ENCODE data around the gene DCLK3. TPM values are rescaled to one million over a fixed set of nuclear protein-coding genes. Genes with fewer than 3 reads are reported as not detected.

DCLK3 gene
- total and polyA plus RNA-seq, 8 donors = 0.04 to 0.16 (median 0.07) TPM; not detected in 3

DNA sequence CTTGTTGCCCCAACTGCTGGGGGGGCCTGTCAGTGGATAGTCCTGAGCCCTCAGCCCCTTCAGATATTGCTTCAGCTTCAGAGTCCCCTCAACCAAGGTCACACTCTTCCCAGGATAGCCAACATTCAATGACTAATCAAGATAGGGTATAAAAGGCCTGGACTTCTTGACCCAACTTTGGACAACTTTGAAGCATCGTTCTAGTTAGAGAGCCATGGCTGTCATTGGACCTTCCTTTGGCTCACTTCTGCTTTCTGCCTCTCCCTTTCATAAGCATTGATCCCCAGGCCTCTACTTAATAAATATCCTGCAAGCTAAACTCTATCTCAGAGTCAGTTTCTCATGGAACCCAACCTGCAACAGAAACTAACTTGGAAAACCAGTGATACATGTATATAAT lies 31.3 kb upstream of the DCLK3 start:
- no peak for FAIRE-seq
- TF ChIP-seq, protein P1, sequence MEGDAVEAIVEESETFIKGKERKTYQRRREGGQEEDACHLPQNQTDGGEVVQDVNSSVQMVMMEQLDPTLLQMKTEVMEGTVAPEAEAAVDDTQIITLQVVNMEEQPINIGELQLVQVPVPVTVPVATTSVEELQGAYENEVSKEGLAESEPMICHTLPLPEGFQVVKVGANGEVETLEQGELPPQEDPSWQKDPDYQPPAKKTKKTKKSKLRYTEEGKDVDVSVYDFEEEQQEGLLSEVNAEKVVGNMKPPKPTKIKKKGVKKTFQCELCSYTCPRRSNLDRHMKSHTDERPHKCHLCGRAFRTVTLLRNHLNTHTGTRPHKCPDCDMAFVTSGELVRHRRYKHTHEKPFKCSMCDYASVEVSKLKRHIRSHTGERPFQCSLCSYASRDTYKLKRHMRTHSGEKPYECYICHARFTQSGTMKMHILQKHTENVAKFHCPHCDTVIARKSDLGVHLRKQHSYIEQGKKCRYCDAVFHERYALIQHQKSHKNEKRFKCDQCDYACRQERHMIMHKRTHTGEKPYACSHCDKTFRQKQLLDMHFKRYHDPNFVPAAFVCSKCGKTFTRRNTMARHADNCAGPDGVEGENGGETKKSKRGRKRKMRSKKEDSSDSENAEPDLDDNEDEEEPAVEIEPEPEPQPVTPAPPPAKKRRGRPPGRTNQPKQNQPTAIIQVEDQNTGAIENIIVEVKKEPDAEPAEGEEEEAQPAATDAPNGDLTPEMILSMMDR (IDR thresholded peaks at IDR 0.05) = no peak
- intact Hi-C loops (cut with DNase I) = no loop called here

GRCh38 chr3:36792342-36792741 lies 28.0 kb upstream of the DCLK3 start:
- Histone ChIP-seq H3K4me3 (no peak overlapping the region), H3K27ac (no peak overlapping the region), H3K27me3 (no peaks in the 10 kb centered on the region), H3K36me3 (no peaks in the 10 kb centered on the region), H3K9me3 (no peaks in the 10 kb centered on the region), H3K4me1 (no peaks in the 10 kb centered on the region)
- ATAC-seq = no peak
- no peak for DNase-seq
- no peak for FAIRE-seq
- intact Hi-C loops (cut with DNase I) = no loop called here
- 49 to 57% methylated on average over 4 of the region's 4 CpGs for WGBS, 2 donors
- TF ChIP-seq, protein P1 (IDR thresholded peaks at IDR 0.05) = no peak

More for the DNA sequence above, 31.3 kb upstream of the DCLK3 start:
- no peak overlapping the region for H3K4me3 ChIP-seq
- no peak overlapping the region for H3K27ac ChIP-seq
- ATAC-seq (no peak), DNase-seq (no peak)
- H3K9me3 ChIP-seq = no peaks in the 10 kb centered on the region
- H3K36me3 ChIP-seq = no peaks in the 10 kb centered on the region
- no peaks in the 10 kb centered on the region for H3K4me1 ChIP-seq
- no peaks in the 10 kb centered on the region for H3K27me3 ChIP-seq
- WGBS, 2 donors = 51 to 69% methylated on average over 1 of the region's 1 CpG

DNA sequence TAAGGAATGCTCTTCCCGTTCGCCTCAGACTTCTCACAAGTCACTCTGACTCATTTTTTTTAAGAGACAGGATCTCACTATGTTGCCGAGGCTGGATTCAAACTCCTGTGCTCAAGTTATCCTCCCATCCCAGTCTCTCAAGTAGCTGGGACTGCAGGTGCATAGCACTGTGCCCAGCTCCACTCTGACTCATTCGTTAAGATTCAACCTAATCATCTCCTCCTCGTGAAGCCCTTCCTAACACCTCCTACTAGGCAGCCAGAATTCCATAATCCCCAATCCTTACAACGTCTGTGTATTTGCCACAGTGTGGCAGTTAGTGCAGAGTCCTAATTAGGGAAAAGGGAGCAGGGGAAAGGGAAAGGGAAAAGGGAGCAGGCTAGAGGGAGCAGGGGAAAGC lies 26.4 kb upstream of the DCLK3 start:
- FAIRE-seq (no peak), ATAC-seq (no peak), DNase-seq (no peak)
- TF ChIP-seq, protein P1 (IDR thresholded peaks at IDR 0.05) = no peak
- no peaks in the 10 kb centered on the region for H3K36me3 ChIP-seq
- no peaks in the 10 kb centered on the region for H3K4me1 ChIP-seq
- 41 to 54% methylated on average over 6 of the region's 6 CpGs for WGBS, 2 donors
- H3K9me3 ChIP-seq = no peaks in the 10 kb centered on the region
- intact Hi-C loops (cut with DNase I) = no loop called here
- H3K27ac ChIP-seq = no peak overlapping the region
- H3K27me3 ChIP-seq = no peaks in the 10 kb centered on the region
- no peak overlapping the region for H3K4me3 ChIP-seq

GRCh38 chr3:36786921-36787890 lies 22.9 kb upstream of the DCLK3 start:
- 58 to 67% methylated on average over 3 of the region's 3 CpGs for WGBS, 2 donors
- Histone ChIP-seq H3K27me3 (no peaks in the 10 kb centered on the region), H3K4me3 (no peak overlapping the region), H3K4me1 (no peaks in the 10 kb centered on the region), H3K36me3 (no peaks in the 10 kb centered on the region), H3K9me3 (no peaks in the 10 kb centered on the region), H3K27ac (no peak overlapping the region)
- peak in 2 of 4 donors; percentile 63 to 68 for ATAC-seq
- FAIRE-seq = no peak
- intact Hi-C loops (cut with DNase I) = no loop called here
- DNase-seq = no peak
- TF ChIP-seq, protein P1 (IDR thresholded peaks at IDR 0.05) = no peak

GRCh38 chr3:36784138-36784635 lies 19.8 kb upstream of the DCLK3 start:
- H3K4me1 ChIP-seq = no peaks in the 10 kb centered on the region
- no peak for FAIRE-seq
- TF ChIP-seq, protein P1 (IDR thresholded peaks at IDR 0.05) = no peak
- intact Hi-C loops (cut with DNase I) = no loop called here
- no peak overlapping the region for H3K27ac ChIP-seq
- WGBS, 2 donors = 49 to 62% methylated on average over 3 of the region's 3 CpGs
- H3K36me3 ChIP-seq = no peaks in the 10 kb centered on the region
- no peaks in the 10 kb centered on the region for H3K27me3 ChIP-seq
- no peak for DNase-seq
- ATAC-seq = no peak
- no peaks in the 10 kb centered on the region for H3K9me3 ChIP-seq
- no peak overlapping the region for H3K4me3 ChIP-seq
